A673 (cell line): Measurements from ENCODE around the gene SNAP25. TPM values are rescaled to one million over a fixed set of nuclear protein-coding genes. Genes with fewer than 3 reads are reported as not detected.

Source experiments
- BruUV-seq: library from RNA; stranded (reverse); fragments of 400-500 nt; replicated peaks from 2 replicates; lab custom pipeline; 2021; lab: Mats Ljungman, UMichigan
- CTCF ChIA-PET: fragments of 300-600 bp; sonication (Branson Sonifier 250); formaldehyde crosslinking; loops from one replicate; lab custom pipeline; 2022; ENCODE audit warnings: antibody characterized with exemption; lab: Charles Lee
- POLR2A ChIA-PET: fragments of 300-600 bp; sonication (Branson Sonifier 250); formaldehyde crosslinking; loops from one replicate; lab custom pipeline; 2022; ENCODE audit warnings: antibody characterized with exemption; ENCODE audit not compliant: low non-redundant PET; lab: Charles Lee
- DNase-seq: peaks from one replicate; pipeline ENCODE4 v3.0.0-alpha.2; 2015; ENCODE audit warnings: low spot score
- H3K27ac ChIP-seq: fragments of 200-600 bp; sonication (generic); 2 replicates; pipeline ENCODE4 v1.5.1; 2016; ENCODE audit warnings: mixed run types, low read depth, mild to moderate bottlenecking, mixed read lengths, antibody characterized with exemption, low read length; ENCODE audit not compliant: poor library complexity, severe bottlenecking
- H3K27me3 ChIP-seq: fragments of 200-600 bp; sonication (generic); replicated peaks from 2 replicates; pipeline ENCODE4 v1.6.1; 2017; ENCODE audit warnings: mixed run types, low read depth, mild to moderate bottlenecking, mixed read lengths, antibody characterized with exemption, low read length; ENCODE audit not compliant: insufficient read depth, poor library complexity
- H3K36me3 ChIP-seq: fragments of 200-600 bp; sonication (generic); 2 replicates; pipeline ENCODE4 v1.6.1; 2016; ENCODE audit warnings: mixed run types, mild to moderate bottlenecking, mixed read lengths, antibody characterized with exemption, low read length; ENCODE audit not compliant: insufficient read depth, poor library complexity, severe bottlenecking
- H3K4me1 ChIP-seq: fragments of 200-600 bp; sonication (generic); 2 replicates; pipeline ENCODE4 v1.6.1; 2017; ENCODE audit warnings: mixed run types, mild to moderate bottlenecking, mixed read lengths, antibody characterized with exemption, low read length; ENCODE audit not compliant: insufficient read depth, poor library complexity, severe bottlenecking
- H3K4me3 ChIP-seq: fragments of 200-600 bp; sonication (generic); 2 replicates; pipeline ENCODE4 v1.5.1; 2016; ENCODE audit warnings: low read depth, mixed run types, mild to moderate bottlenecking, mixed read lengths, low read length; ENCODE audit not compliant: poor library complexity, severe bottlenecking
- H3K9me3 ChIP-seq: fragments of 200-600 bp; sonication (generic); 2 replicates; pipeline ENCODE4 v1.6.1; 2016; ENCODE audit warnings: mixed run types, low read depth, mild to moderate bottlenecking, mixed read lengths, antibody characterized with exemption, low read length; ENCODE audit not compliant: poor library complexity, severe bottlenecking
- EZH2 ChIP-seq: fragments of 200-600 bp; sonication (generic); IDR thresholded peaks from 2 replicates; pipeline ENCODE4 v1.6.1; 2017; ENCODE audit warnings: borderline replicate concordance, low read depth, mild to moderate bottlenecking, mixed read lengths, antibody characterized with exemption, low read length; ENCODE audit not compliant: poor library complexity, severe bottlenecking
- intact Hi-C: fragments of 100-400 bp; cut with micrococcal nuclease; formaldehyde crosslinking; loops from one replicate; pipeline ENCODE4 v1.10.0; 2022; ENCODE audit not compliant: unreplicated experiment
- total RNA-seq: library from RNA; stranded (reverse); gene quantifications from 2 replicates; pipeline ENCODE4 v1.2.3, GENCODE V29; 2021
- TF ChIP-seq, protein P1 (sequence below): fragments of 300-800, 200-600 bp; sonication (generic); conservative IDR thresholded peaks from 2 replicates; pipeline ENCODE4 v1.5.1; 2017; ENCODE audit warnings: low read depth, mild to moderate bottlenecking, antibody characterized with exemption, low read length, moderate library complexity, mixed read lengths

The SNAP25 gene
- total RNA-seq, 1 experiment from 2014 or later = 5.8 TPM

GRCh38 chr20:10316582-10316981 is 98.0 kb downstream of the SNAP25 start:
- Histone ChIP-seq H3K27ac (no peak overlapping the region), H3K27me3 (no peaks in the 10 kb centered on the region), H3K9me3 (no peaks in the 10 kb centered on the region), H3K36me3 (no peaks in the 10 kb centered on the region), H3K4me3 (no peak overlapping the region), H3K4me1 (peaks cover 13% of the 10 kb centered on the region)
- POLR2A ChIA-PET = no interaction called here
- DNase-seq = peak; percentile 45
- TF ChIP-seq EZH2 = no peak
- TF ChIP-seq, protein P1, sequence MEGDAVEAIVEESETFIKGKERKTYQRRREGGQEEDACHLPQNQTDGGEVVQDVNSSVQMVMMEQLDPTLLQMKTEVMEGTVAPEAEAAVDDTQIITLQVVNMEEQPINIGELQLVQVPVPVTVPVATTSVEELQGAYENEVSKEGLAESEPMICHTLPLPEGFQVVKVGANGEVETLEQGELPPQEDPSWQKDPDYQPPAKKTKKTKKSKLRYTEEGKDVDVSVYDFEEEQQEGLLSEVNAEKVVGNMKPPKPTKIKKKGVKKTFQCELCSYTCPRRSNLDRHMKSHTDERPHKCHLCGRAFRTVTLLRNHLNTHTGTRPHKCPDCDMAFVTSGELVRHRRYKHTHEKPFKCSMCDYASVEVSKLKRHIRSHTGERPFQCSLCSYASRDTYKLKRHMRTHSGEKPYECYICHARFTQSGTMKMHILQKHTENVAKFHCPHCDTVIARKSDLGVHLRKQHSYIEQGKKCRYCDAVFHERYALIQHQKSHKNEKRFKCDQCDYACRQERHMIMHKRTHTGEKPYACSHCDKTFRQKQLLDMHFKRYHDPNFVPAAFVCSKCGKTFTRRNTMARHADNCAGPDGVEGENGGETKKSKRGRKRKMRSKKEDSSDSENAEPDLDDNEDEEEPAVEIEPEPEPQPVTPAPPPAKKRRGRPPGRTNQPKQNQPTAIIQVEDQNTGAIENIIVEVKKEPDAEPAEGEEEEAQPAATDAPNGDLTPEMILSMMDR = peak; percentile 46; the same call in 1 of the 2 replicates
- CTCF ChIA-PET = interaction anchor here (0.5 to 1.4 kb wide), 2 partner anchors 35 to 110 kb away, joined by 3 to 10 read pairs; no protein-coding TSS in a partner anchor
- intact Hi-C loops = no loop called here
- no TSS peak for BruUV-seq

GRCh38 chr20:10318291-10319024 is 99.8 kb downstream of the SNAP25 start:
- no peaks in the 10 kb centered on the region for H3K27me3 ChIP-seq
- no peaks in the 10 kb centered on the region for H3K9me3 ChIP-seq
- no peak for DNase-seq
- ChIA-PET POLR2A (no interaction called here), CTCF (no interaction called here)
- no peak for TF ChIP-seq EZH2
- TF ChIP-seq, protein P1 = no peak
- H3K36me3 ChIP-seq = no peaks in the 10 kb centered on the region
- H3K4me3 ChIP-seq = no peak overlapping the region
- intact Hi-C loops = no loop called here
- H3K4me1 ChIP-seq = peaks cover 19% of the 10 kb centered on the region
- H3K27ac ChIP-seq = no peak overlapping the region
- no TSS peak for BruUV-seq

GRCh38 chr20:10319855-10320254 is 101.2 kb downstream of the SNAP25 start:
- Histone ChIP-seq H3K9me3 (no peaks in the 10 kb centered on the region), H3K27ac (no peak overlapping the region), H3K36me3 (no peaks in the 10 kb centered on the region), H3K4me3 (no peak overlapping the region), H3K27me3 (no peaks in the 10 kb centered on the region), H3K4me1 (peaks cover 6% of the 10 kb centered on the region)
- peak; percentile 35 for DNase-seq
- intact Hi-C loops = no loop called here
- ChIA-PET POLR2A (no interaction called here), CTCF (no interaction called here)
- TF ChIP-seq EZH2 = no peak
- TF ChIP-seq, protein P1 = no peak
- no TSS peak for BruUV-seq
